Neural cell (in vitro differentiated cells): ENCODE results near the gene COL4A5. TPM values are rescaled to one million over a fixed set of nuclear protein-coding genes. Genes with fewer than 3 reads are reported as not detected.

Experiments used
- H2AFZ ChIP-seq: fragments of 200-600, 300-800 bp; sonication (generic), shearing (Covaris generic); 2 replicates; pipeline ENCODE4 v1.6.0; 2014; ENCODE audit warnings: low read depth, mild to moderate bottlenecking, antibody characterized with exemption, low read length, moderate library complexity
- H3F3A ChIP-seq: fragments of 200-600 bp; shearing (Covaris generic); 2 replicates; pipeline ENCODE4 v1.6.1; 2016; ENCODE audit warnings: mild to moderate bottlenecking, moderate library complexity, mixed read lengths, antibody characterized with exemption, low read length; ENCODE audit not compliant: insufficient read depth, poor library complexity, severe bottlenecking
- H3K27ac ChIP-seq: fragments of 200-600, 300-800 bp; sonication (generic), shearing (Covaris generic); 2 replicates; pipeline ENCODE4 v1.5.1; 2014; ENCODE audit warnings: mild to moderate bottlenecking, low read length, moderate library complexity
- H3K27me3 ChIP-seq: fragments of 300-800, 200-600 bp; sonication (generic), shearing (Covaris generic); 2 replicates; pipeline ENCODE4 v1.6.0; 2014; ENCODE audit warnings: mild to moderate bottlenecking, low read depth, low read length, moderate library complexity; ENCODE audit not compliant: insufficient read depth
- H3K36me3 ChIP-seq: fragments of 300-800, 200-600 bp; sonication (generic), shearing (Covaris generic); 2 replicates; pipeline ENCODE4 v1.5.1; 2014; ENCODE audit warnings: mild to moderate bottlenecking, antibody characterized with exemption, low read length, moderate library complexity; ENCODE audit not compliant: insufficient read depth
- H3K4me2 ChIP-seq: fragments of 300-800, 200-600 bp; sonication (generic), shearing (Covaris generic); 2 replicates; pipeline ENCODE4 v1.6.0; 2014; ENCODE audit warnings: mild to moderate bottlenecking, low read length
- H3K4me3 ChIP-seq: fragments of 300-800, 200-600 bp; sonication (generic), shearing (Covaris generic); 2 replicates; pipeline ENCODE4 v1.5.1; 2014; ENCODE audit warnings: mild to moderate bottlenecking, low read length, moderate library complexity
- H3K79me2 ChIP-seq: fragments of 200-600 bp; shearing (Covaris generic); replicated peaks from 2 replicates; pipeline ENCODE4 v1.6.0; 2014; ENCODE audit warnings: mild to moderate bottlenecking, low read length, moderate library complexity; ENCODE audit not compliant: insufficient read depth
- H3K9ac ChIP-seq: fragments of 300-800, 200-600 bp; sonication (generic), shearing (Covaris generic); 2 replicates; pipeline ENCODE4 v1.6.1; 2016; ENCODE audit warnings: mild to moderate bottlenecking, low read length, mixed read lengths
- H3K9me2 ChIP-seq: fragments of 200-600 bp; shearing (Covaris generic); 2 replicates; pipeline ENCODE4 v1.6.1; 2016; ENCODE audit warnings: mild to moderate bottlenecking, low read length, mixed read lengths; ENCODE audit not compliant: insufficient read depth
- H3K9me3 ChIP-seq: fragments of 200-600, 300-800 bp; sonication (generic), shearing (Covaris generic); 2 replicates; pipeline ENCODE4 v1.6.1; 2016; ENCODE audit warnings: mild to moderate bottlenecking, mixed run types, low read length, moderate library complexity, mixed read lengths
- H4K20me1 ChIP-seq: fragments of 200-600 bp; shearing (Covaris generic); 2 replicates; pipeline ENCODE4 v1.6.1; 2016; ENCODE audit warnings: mild to moderate bottlenecking, mixed run types; ENCODE audit not compliant: insufficient read depth
- EP300 ChIP-seq: fragments of 450-650 bp; conservative IDR thresholded peaks from 2 replicates; pipeline ENCODE4 v1.6.1; 2014; ENCODE audit warnings: antibody characterized with exemption, mild to moderate bottlenecking, moderate library complexity; ENCODE audit not compliant: poor library complexity, severe bottlenecking
- EZH2 ChIP-seq: fragments of 200-600, 300-800 bp; shearing (Covaris generic), sonication (generic); IDR thresholded peaks from 2 replicates; pipeline ENCODE4 v1.6.1; 2014; ENCODE audit warnings: antibody characterized with exemption, low read length, borderline replicate concordance, mild to moderate bottlenecking; ENCODE audit not compliant: insufficient read depth, poor library complexity, severe bottlenecking
- MXI1 ChIP-seq: fragments of 450-650 bp; conservative IDR thresholded peaks from 2 replicates; pipeline ENCODE4 v1.6.1; 2014; ENCODE audit warnings: antibody characterized with exemption, mild to moderate bottlenecking; ENCODE audit not compliant: poor library complexity, severe bottlenecking
- POLR2AphosphoS5 ChIP-seq: IDR thresholded peaks from 2 replicates; pipeline ENCODE4 v1.6.1; 2012
- RAD21 ChIP-seq: fragments of 450-650 bp; conservative IDR thresholded peaks from 2 replicates; pipeline ENCODE4 v1.6.1; 2014; ENCODE audit warnings: antibody characterized with exemption, mild to moderate bottlenecking, moderate library complexity
- SMC3 ChIP-seq: fragments of 450-650 bp; conservative IDR thresholded peaks from 2 replicates; pipeline ENCODE4 v1.6.1; 2014; ENCODE audit warnings: antibody characterized with exemption, mild to moderate bottlenecking, moderate library complexity; ENCODE audit not compliant: poor library complexity
- TAF1 ChIP-seq: IDR thresholded peaks from 2 replicates; pipeline ENCODE4 v1.6.1; 2012; ENCODE audit warnings: low read depth
- polyA plus RNA-seq: library from polyadenylated mRNA; depleted of rRNA; stranded (reverse); fragments of >200 nt; gene quantifications from 2 replicates; pipeline ENCODE4 v1.2.3, GENCODE V29; 2014
- TF ChIP-seq, protein P1 (sequence below): IDR thresholded peaks from 2 replicates; pipeline ENCODE4 v1.6.1; 2012; ENCODE audit warnings: borderline replicate concordance
- TF ChIP-seq, protein P2 (sequence below): fragments of 450-650 bp; IDR thresholded peaks from 2 replicates; pipeline ENCODE4 v1.5.1; 2014; ENCODE audit warnings: antibody characterized with exemption, mild to moderate bottlenecking, moderate library complexity; ENCODE audit not compliant: poor library complexity, severe bottlenecking

COL4A5 gene
- polyA plus RNA-seq, 1 donor from 2014 or later = 3.9 TPM

DNA sequence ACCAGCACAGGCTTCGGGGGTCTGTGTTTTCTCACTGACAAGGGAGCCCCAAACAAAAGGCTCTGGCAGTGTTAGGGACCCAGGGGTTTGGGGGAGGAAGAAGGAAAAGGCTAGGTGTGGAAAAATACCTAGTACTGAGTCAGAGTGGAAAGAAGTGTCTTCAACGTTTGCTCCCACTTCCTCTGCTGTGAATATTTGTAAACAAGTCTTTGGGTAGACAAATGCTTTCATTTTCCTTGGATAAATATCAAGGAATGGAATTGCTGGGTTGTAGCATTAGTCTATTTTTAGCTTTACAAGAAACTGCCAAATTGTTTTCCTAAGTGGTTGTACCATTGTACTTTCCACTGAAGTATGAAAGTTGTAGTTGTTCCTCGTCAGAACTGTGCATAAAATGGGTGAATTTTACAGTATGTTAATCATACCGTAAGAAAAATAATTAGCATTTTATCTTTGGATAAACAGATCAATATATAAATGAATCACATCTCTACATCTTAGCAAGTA lies 17.4 kb downstream of the COL4A5 start:
- no peaks in the 10 kb centered on the region for H3K9me3 ChIP-seq
- no peak overlapping the region for H3K4me3 ChIP-seq
- no peaks in the 10 kb centered on the region for H4K20me1 ChIP-seq
- no peak overlapping the region for H3K4me2 ChIP-seq
- no peak for TF ChIP-seq TAF1
- TF ChIP-seq SMC3 = no peak
- no peak for TF ChIP-seq EZH2
- no peak for TF ChIP-seq POLR2AphosphoS5
- TF ChIP-seq, protein P1, sequence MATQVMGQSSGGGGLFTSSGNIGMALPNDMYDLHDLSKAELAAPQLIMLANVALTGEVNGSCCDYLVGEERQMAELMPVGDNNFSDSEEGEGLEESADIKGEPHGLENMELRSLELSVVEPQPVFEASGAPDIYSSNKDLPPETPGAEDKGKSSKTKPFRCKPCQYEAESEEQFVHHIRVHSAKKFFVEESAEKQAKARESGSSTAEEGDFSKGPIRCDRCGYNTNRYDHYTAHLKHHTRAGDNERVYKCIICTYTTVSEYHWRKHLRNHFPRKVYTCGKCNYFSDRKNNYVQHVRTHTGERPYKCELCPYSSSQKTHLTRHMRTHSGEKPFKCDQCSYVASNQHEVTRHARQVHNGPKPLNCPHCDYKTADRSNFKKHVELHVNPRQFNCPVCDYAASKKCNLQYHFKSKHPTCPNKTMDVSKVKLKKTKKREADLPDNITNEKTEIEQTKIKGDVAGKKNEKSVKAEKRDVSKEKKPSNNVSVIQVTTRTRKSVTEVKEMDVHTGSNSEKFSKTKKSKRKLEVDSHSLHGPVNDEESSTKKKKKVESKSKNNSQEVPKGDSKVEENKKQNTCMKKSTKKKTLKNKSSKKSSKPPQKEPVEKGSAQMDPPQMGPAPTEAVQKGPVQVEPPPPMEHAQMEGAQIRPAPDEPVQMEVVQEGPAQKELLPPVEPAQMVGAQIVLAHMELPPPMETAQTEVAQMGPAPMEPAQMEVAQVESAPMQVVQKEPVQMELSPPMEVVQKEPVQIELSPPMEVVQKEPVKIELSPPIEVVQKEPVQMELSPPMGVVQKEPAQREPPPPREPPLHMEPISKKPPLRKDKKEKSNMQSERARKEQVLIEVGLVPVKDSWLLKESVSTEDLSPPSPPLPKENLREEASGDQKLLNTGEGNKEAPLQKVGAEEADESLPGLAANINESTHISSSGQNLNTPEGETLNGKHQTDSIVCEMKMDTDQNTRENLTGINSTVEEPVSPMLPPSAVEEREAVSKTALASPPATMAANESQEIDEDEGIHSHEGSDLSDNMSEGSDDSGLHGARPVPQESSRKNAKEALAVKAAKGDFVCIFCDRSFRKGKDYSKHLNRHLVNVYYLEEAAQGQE = no peak
- no peak for TF ChIP-seq RAD21
- TF ChIP-seq, protein P2, sequence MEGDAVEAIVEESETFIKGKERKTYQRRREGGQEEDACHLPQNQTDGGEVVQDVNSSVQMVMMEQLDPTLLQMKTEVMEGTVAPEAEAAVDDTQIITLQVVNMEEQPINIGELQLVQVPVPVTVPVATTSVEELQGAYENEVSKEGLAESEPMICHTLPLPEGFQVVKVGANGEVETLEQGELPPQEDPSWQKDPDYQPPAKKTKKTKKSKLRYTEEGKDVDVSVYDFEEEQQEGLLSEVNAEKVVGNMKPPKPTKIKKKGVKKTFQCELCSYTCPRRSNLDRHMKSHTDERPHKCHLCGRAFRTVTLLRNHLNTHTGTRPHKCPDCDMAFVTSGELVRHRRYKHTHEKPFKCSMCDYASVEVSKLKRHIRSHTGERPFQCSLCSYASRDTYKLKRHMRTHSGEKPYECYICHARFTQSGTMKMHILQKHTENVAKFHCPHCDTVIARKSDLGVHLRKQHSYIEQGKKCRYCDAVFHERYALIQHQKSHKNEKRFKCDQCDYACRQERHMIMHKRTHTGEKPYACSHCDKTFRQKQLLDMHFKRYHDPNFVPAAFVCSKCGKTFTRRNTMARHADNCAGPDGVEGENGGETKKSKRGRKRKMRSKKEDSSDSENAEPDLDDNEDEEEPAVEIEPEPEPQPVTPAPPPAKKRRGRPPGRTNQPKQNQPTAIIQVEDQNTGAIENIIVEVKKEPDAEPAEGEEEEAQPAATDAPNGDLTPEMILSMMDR = no peak
- no peak for TF ChIP-seq EP300
- H3K27me3 ChIP-seq = no peaks in the 10 kb centered on the region
- no peaks in the 10 kb centered on the region for H3F3A ChIP-seq
- peaks cover 4% of the 10 kb centered on the region for H3K79me2 ChIP-seq
- H3K9ac ChIP-seq = no peak overlapping the region
- no peak overlapping the region for H3K27ac ChIP-seq
- no peaks in the 10 kb centered on the region for H3K36me3 ChIP-seq
- no peaks in the 10 kb centered on the region for H3K9me2 ChIP-seq
- no peak overlapping the region for H2AFZ ChIP-seq

DNA sequence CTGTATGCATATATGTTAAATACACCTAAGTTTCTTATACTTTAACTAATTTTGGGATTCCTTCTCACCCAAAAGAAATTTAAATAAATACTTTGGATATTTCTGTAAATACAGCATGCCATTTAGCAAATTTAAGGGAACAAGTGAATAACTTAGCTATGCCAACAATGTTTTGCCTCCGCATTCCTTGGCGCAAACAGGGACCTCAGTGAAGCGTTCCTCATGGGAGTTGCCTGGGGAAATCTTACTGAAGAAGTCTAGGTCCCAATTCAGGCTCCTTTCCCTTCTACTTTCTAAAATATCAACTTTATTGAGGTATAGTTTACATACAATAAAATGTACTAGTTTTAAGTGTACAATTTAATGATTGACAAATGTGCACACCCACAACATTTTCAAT lies 25.0 kb downstream of the COL4A5 start:
- Histone ChIP-seq H3K27ac (no peak overlapping the region), H3K9ac (no peak overlapping the region), H4K20me1 (no peaks in the 10 kb centered on the region), H3K79me2 (peaks cover 5% of the 10 kb centered on the region), H3K9me3 (no peaks in the 10 kb centered on the region), H3K4me2 (no peak overlapping the region), H3K27me3 (no peaks in the 10 kb centered on the region), H3K36me3 (no peaks in the 10 kb centered on the region), H2AFZ (no peak overlapping the region), H3K4me3 (no peak overlapping the region), H3K9me2 (no peaks in the 10 kb centered on the region), H3F3A (no peaks in the 10 kb centered on the region)
- TF ChIP-seq, protein P1 = no peak
- no peak for TF ChIP-seq MXI1
- TF ChIP-seq POLR2AphosphoS5 = no peak
